Suprapubic skin (tissue), 3 donors: Measurements from ENCODE around the gene HIVEP3.

Experiments used
- CTCF ChIP-seq, 2 donors: fragments of 200-600 bp in 1 of 2; fragments of 450-650 bp in 1 of 2; sonication (generic) in 1 of 2; IDR thresholded peaks; one replicate each; pipeline ENCODE4 v1.5.1; 2016 to 2019; ENCODE audit warnings: antibody characterized with exemption in 2 of 2, mild to moderate bottlenecking in 1 of 2, moderate library complexity in 1 of 2
- POLR2A ChIP-seq, 2 donors: fragments of 450-650 bp; IDR thresholded peaks; one replicate each; pipeline ENCODE4 v1.6.1; 2017; ENCODE audit warnings: antibody characterized with exemption in 2 of 2, mild to moderate bottlenecking in 2 of 2, moderate library complexity in 2 of 2

- TF ChIP-seq CTCF (IDR thresholded peaks at IDR 0.05), result no peak
- TF ChIP-seq POLR2A (IDR thresholded peaks at IDR 0.05), result no peak
Observed at GRCh38 chr1:41707793-41708192, 210.9 kb downstream of the HIVEP3 start.
